ENCODE data around the gene GNG3.

- no peak for TF ChIP-seq CEBPB (IDR thresholded peaks at IDR 0.05)
- TF ChIP-seq USF1 (IDR thresholded peaks at IDR 0.05): no peak
- TF ChIP-seq FOXM1 (IDR thresholded peaks at IDR 0.05; ENCODE audit: borderline replicate concordance, low read depth): no peak
- no peak for TF ChIP-seq REST (IDR thresholded peaks at IDR 0.05; ENCODE audit: low read depth)
- no peak for TF ChIP-seq ZBTB7A (IDR thresholded peaks at IDR 0.05; ENCODE audit: low read depth)
Observed at GRCh38 chr11:62726156-62726914, 18.9 kb downstream of the GNG3 start.
